Left lung (tissue), 10 donors: Measurements from ENCODE around the gene RAPSN. TPM values are rescaled to one million over a fixed set of nuclear protein-coding genes. Genes with fewer than 3 reads are reported as not detected.

Experiments used
- ATAC-seq: fragments of 200-7000 bp; cut with Tn5 transposase; one replicate; pipeline ENCODE4 v1.9.1; 2020; ENCODE audit warnings: moderate library complexity
- DNase-seq, 4 donors: peaks; one replicate each; pipeline ENCODE4 v3.0.0-alpha.2; 2013 to 2020
- H3K27ac ChIP-seq, 2 donors: fragments of 200-600 bp; sonication (generic) in 1 of 2; one replicate each; pipeline versions ENCODE4 v1.5.0 to v1.8.0; 2020 to 2021
- H3K27me3 ChIP-seq, 2 donors: fragments of 200-600 bp; sonication (generic) in 1 of 2; one replicate each; pipeline versions ENCODE4 v1.5.0 to v1.8.0; 2020 to 2021
- H3K36me3 ChIP-seq, 2 donors: fragments of 200-600 bp; sonication (generic) in 1 of 2; one replicate each; pipeline versions ENCODE4 v1.5.0 to v1.8.0; 2020 to 2021
- H3K4me1 ChIP-seq, 2 donors: fragments of 200-600 bp; one replicate each; pipeline ENCODE4 v1.8.0; 2021
- H3K4me3 ChIP-seq, 2 donors: fragments of 200-600 bp; sonication (generic) in 1 of 2; one replicate each; pipeline versions ENCODE4 v1.5.0 to v1.8.0; 2020 to 2021; ENCODE audit warnings: mild to moderate bottlenecking in 1 of 2
- H3K9me3 ChIP-seq, 2 donors: fragments of 200-600 bp; sonication (generic) in 1 of 2; one replicate each; pipeline versions ENCODE4 v1.5.0 to v1.8.0; 2020 to 2021
- CTCF ChIP-seq, 2 donors: fragments of 200-600 bp; sonication (generic) in 1 of 2; IDR thresholded peaks; one replicate each; pipeline versions ENCODE4 v1.5.0 to v1.8.0; 2021; ENCODE audit warnings: antibody characterized with exemption in 2 of 2
- intact Hi-C, 2 donors: fragments of 100-400 bp; cut with DNase I; formaldehyde crosslinking; loops; one replicate each; pipeline versions ENCODE4 v1.11.2 to v1.14.2; 2022
- polyA plus RNA-seq, 6 donors: library from polyadenylated mRNA; unstranded; fragments of 120-200 nt; gene quantifications; one replicate each; pipeline ENCODE4 v1.2.1, GENCODE V29; 2013; ENCODE audit not compliant: insufficient read length in 6 of 6
- total RNA-seq, 2 donors: library from RNA; stranded (reverse); fragmentation: NEBNext Ultra II Directional; extraction: Animal tissue kit (Norgen Biotek cat#: 25700); gene quantifications; one replicate each; pipeline ENCODE4 v1.2.1, GENCODE V29; 2021
- donor health status: DM: no; HTN: yes; CAD: no.
- donor health status: DM: no; HTN: no; CAD: no.

The RAPSN gene
- total and polyA plus RNA-seq, 8 donors = 0.26 to 1.0 (median 0.51) TPM

GRCh38 chr11:47407746-47408590, 41.0 kb downstream of the RAPSN start, which contains the start of gene SLC39A13:
SLC39A13 (plus strand) TSS chr11:47408590; CDS start chr11:47410095, 1,505 bp downstream.
- Histone ChIP-seq H3K27me3 (no peaks in the 10 kb centered on the region), H3K9me3 (no peaks in the 10 kb centered on the region), H3K27ac (peak within 1 kb of the TSS; percentile 91), H3K4me3 (peak within 1 kb of the TSS; percentile 74 to 75), H3K4me1 (peaks cover 8 to 52% of the 10 kb centered on the region in 2 donors), H3K36me3 (peaks cover 0 to 30% of the 10 kb centered on the region in 2 donors)
- DNase-seq (peak; percentile 93 to 99 (median 96)), ATAC-seq (peak; percentile 91)
- intact Hi-C loops = loop anchor here in 1 of 2 donors (5.0 kb wide), 1 partner anchor 36 kb away; no protein-coding TSS in a partner anchor
- peak; percentile 66 to 93 for TF ChIP-seq CTCF (IDR thresholded peaks at IDR 0.05)

- ATAC-seq (no peak), DNase-seq (peak in 1 of 4 donors; percentile 79)
- H3K36me3 ChIP-seq = peaks cover 0 to 22% of the 10 kb centered on the region in 2 donors
- H3K27ac ChIP-seq = peak overlapping the region; percentile 91
- H3K4me1 ChIP-seq = peaks cover 8 to 50% of the 10 kb centered on the region in 2 donors
- no peaks in the 10 kb centered on the region for H3K27me3 ChIP-seq
- peak overlapping the region; percentile 36 to 74 for H3K4me3 ChIP-seq
- intact Hi-C loops = loop anchor here in 1 of 2 donors (5.0 kb wide), 1 partner anchor 35 kb away; no protein-coding TSS in a partner anchor
- no peak for TF ChIP-seq CTCF (IDR thresholded peaks at IDR 0.05)
- no peaks in the 10 kb centered on the region for H3K9me3 ChIP-seq
These were observed 41.8 kb downstream of the RAPSN start for GRCh38 chr11:47406896-47407745.

- H3K36me3 ChIP-seq = no peaks in the 10 kb centered on the region
- H3K27ac ChIP-seq = no peak overlapping the region
- ATAC-seq = no peak
- no peak for TF ChIP-seq CTCF (IDR thresholded peaks at IDR 0.05)
- DNase-seq = peak in 1 of 4 donors; percentile 8
- no peaks in the 10 kb centered on the region for H3K27me3 ChIP-seq
- no peak overlapping the region for H3K4me3 ChIP-seq
- H3K9me3 ChIP-seq = no peaks in the 10 kb centered on the region
- intact Hi-C loops = no loop called here
- peaks cover 12 to 41% of the 10 kb centered on the region in 2 donors for H3K4me1 ChIP-seq
These were observed 45.4 kb downstream of the RAPSN start for GRCh38 chr11:47403571-47403970.

- intact Hi-C loops = no loop called here
- Histone ChIP-seq H3K36me3 (no peaks in the 10 kb centered on the region), H3K4me3 (no peak overlapping the region), H3K27me3 (no peaks in the 10 kb centered on the region), H3K4me1 (peaks cover 12 to 41% of the 10 kb centered on the region in 2 donors), H3K9me3 (no peaks in the 10 kb centered on the region), H3K27ac (no peak overlapping the region)
- TF ChIP-seq CTCF (IDR thresholded peaks at IDR 0.05) = no peak
- ATAC-seq = no peak
- DNase-seq = peak in 1 of 4 donors; percentile 39
These were observed 45.8 kb downstream of the RAPSN start for GRCh38 chr11:47403135-47403534.
